ENCODE data around the gene ABLIM3.

The ABLIM3 gene

GRCh38 chr5:149282027-149282965, 141.0 kb downstream of the ABLIM3 start:
- H3K4me3 ChIP-seq (ENCODE audit: low read depth, low read length): no peak overlapping the region
- CTCF ChIA-PET: interaction anchor here (0.8 kb wide), 1 partner anchor 13 kb away, joined by 3 read pairs; no protein-coding TSS in a partner anchor
- no peak for DNase-seq (ENCODE audit: low read depth, low spot score)
- TF ChIP-seq CTCF (IDR thresholded peaks at IDR 0.05; ENCODE audit: insufficient read depth, low read length, missing control alignments): no peak
- POLR2A ChIA-PET: no interaction called here

- no peak for TF ChIP-seq CTCF (IDR thresholded peaks at IDR 0.05; ENCODE audit: insufficient read depth, low read length, missing control alignments)
- DNase-seq (ENCODE audit: low read depth, low spot score): no peak
- POLR2A ChIA-PET: no interaction called here
- CTCF ChIA-PET: no interaction called here
- H3K4me3 ChIP-seq (ENCODE audit: low read depth, low read length): no peak overlapping the region
Measured at GRCh38 chr5:149282966-149283332, 141.7 kb downstream of the ABLIM3 start.

GRCh38 chr5:149283626-149284480, 142.6 kb downstream of the ABLIM3 start:
- POLR2A ChIA-PET: no interaction called here
- CTCF ChIA-PET: no interaction called here
- no peak for TF ChIP-seq CTCF (IDR thresholded peaks at IDR 0.05; ENCODE audit: insufficient read depth, low read length, missing control alignments)
- no peak for DNase-seq (ENCODE audit: low read depth, low spot score)
- H3K4me3 ChIP-seq (ENCODE audit: low read depth, low read length): no peak overlapping the region

DNA sequence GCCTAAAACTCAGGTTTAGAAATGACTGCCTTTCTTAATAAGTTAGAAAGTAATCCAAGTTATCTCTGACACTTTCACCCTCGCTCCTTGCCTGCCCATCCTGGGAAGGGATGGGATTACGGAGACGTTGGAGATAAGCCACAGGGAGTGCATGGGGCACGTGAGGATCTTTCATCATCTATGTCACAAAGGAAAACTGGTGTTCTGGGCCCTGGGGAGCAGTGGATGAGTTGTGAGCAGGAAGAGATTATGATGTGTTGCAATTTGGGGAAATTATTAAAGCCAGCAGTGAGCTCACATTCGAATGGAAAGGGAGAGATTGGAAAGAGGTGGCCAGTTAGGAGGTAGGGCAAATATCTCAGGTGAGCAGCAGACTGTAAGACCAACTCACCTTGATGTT, 143.2 kb downstream of the ABLIM3 start:
- H3K4me3 ChIP-seq (ENCODE audit: low read depth, low read length): no peak overlapping the region
- POLR2A ChIA-PET: no interaction called here
- CTCF ChIA-PET: interaction anchor here (1.9 kb wide), 1 partner anchor 15 kb away, joined by 7 read pairs; no protein-coding TSS in a partner anchor
- no peak for TF ChIP-seq CTCF (IDR thresholded peaks at IDR 0.05; ENCODE audit: insufficient read depth, low read length, missing control alignments)
- DNase-seq (ENCODE audit: low read depth, low spot score): no peak

DNA sequence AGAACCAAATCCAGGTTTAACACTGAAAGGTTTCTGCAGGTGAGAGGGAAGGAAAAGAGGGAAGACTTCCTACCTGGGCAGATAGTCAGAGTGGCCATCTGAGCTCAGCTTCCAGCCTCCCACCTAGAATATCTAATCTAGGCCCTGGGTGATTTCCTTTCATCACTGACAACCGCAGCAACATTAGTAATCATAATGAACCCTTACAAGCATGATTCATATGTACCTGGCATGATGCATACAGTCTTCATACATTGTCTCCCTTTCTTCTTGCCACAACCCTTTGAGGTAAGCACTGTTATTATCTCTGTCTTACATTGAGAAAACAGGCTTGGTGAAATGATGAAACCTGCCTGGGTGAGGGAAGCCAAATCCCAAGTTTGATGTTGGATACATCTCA, 143.9 kb downstream of the ABLIM3 start:
- TF ChIP-seq CTCF (IDR thresholded peaks at IDR 0.05; ENCODE audit: insufficient read depth, low read length, missing control alignments): no peak
- CTCF ChIA-PET: interaction anchor here (1.9 kb wide), 1 partner anchor 16 kb away, joined by 7 read pairs; no protein-coding TSS in a partner anchor
- H3K4me3 ChIP-seq (ENCODE audit: low read depth, low read length): no peak overlapping the region
- POLR2A ChIA-PET: no interaction called here
- no peak for DNase-seq (ENCODE audit: low read depth, low spot score)

DNA sequence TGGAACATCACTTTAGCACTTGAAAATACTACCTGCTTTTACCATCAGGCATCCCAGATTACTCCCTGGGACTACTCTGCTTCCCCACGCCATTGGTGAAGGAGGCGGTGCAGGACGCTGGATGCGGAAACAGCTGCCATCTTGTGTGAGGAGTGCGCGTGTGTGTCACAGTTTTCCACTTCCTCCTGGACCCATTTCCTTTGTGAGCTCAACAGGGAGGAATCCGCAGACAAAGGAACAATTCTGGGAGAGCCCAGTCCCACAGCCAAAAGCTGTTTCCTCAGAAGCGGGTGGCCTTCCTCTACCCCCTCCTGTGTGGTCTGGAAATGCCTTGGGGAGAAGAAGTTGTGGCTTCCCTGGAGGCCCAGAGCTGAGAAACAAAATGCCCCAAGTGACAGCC, 147.1 kb downstream of the ABLIM3 start:
- POLR2A ChIA-PET: no interaction called here
- CTCF ChIA-PET: interaction anchor here (0.8 to 1.5 kb wide), 4 partner anchors 9 to 84 kb away, joined by 3 to 5 read pairs (median 4); no protein-coding TSS in a partner anchor
- DNase-seq (ENCODE audit: low read depth, low spot score): no peak
- TF ChIP-seq CTCF (IDR thresholded peaks at IDR 0.05; ENCODE audit: insufficient read depth, low read length, missing control alignments): no peak
- no peak overlapping the region for H3K4me3 ChIP-seq (ENCODE audit: low read depth, low read length)

All from AG04449 (cell line).